PC-9 (cell line): Measurements from ENCODE around the gene RPL27. TPM values are rescaled to one million over a fixed set of nuclear protein-coding genes. Genes with fewer than 3 reads are reported as not detected.
"Not testable (repeated sequence)": the region's sequence is repeated elsewhere in the genome, so short reads cannot be mapped to it uniquely, and the experiment has no call there.

Source experiments
- BruUV-seq: library from RNA; stranded (reverse); fragments of 400-500 nt; replicated peaks from 2 replicates; lab custom pipeline; 2021; lab: Mats Ljungman, UMichigan
- CTCF ChIA-PET: fragments of 300-600 bp; sonication (Branson Sonifier 250); formaldehyde crosslinking; loops from one replicate; lab custom pipeline; 2022; ENCODE audit warnings: antibody characterized with exemption; lab: Charles Lee
- POLR2A ChIA-PET: fragments of 300-600 bp; sonication (Branson Sonifier 250); formaldehyde crosslinking; loops from one replicate; lab custom pipeline; 2022; ENCODE audit warnings: antibody characterized with exemption; ENCODE audit not compliant: unreplicated experiment; lab: Charles Lee
- DNase-seq, 2 experiments: peaks; one replicate each; pipeline versions ENCODE4 v3.0.0 to v3.0.0-alpha.2; 2015 to 2022; ENCODE audit warnings: mixed read lengths in 1 of 2
- H2AFZ ChIP-seq: fragments of 200-600 bp; sonication (generic); 2 replicates; pipeline ENCODE4 v1.8.1; 2017; ENCODE audit warnings: antibody characterized with exemption
- H3F3A ChIP-seq: fragments of 200-600 bp; sonication (generic); 2 replicates; pipeline ENCODE4 v1.8.1; 2017; ENCODE audit warnings: antibody characterized with exemption, mild to moderate bottlenecking, low read depth; ENCODE audit not compliant: insufficient read depth
- H3K27ac ChIP-seq: fragments of 200-600 bp; sonication (generic); 2 replicates; pipeline ENCODE4 v1.6.1; 2016; ENCODE audit warnings: mixed run types
- H3K27me3 ChIP-seq: fragments of 200-600 bp; sonication (generic); 2 replicates; pipeline ENCODE4 v1.6.1; 2016; ENCODE audit warnings: low read depth, mixed run types; ENCODE audit not compliant: insufficient read depth
- H3K36me3 ChIP-seq: fragments of 200-600 bp; sonication (generic); 2 replicates; pipeline ENCODE4 v1.6.1; 2016; ENCODE audit warnings: low read depth, mixed run types
- H3K4me1 ChIP-seq: fragments of 200-600 bp; sonication (generic); replicated peaks from 2 replicates; pipeline ENCODE4 v1.6.1; 2016; ENCODE audit warnings: mixed run types; ENCODE audit not compliant: insufficient read depth
- H3K4me2 ChIP-seq: fragments of 200-600 bp; sonication (generic); 2 replicates; pipeline ENCODE4 v1.6.1; 2017; ENCODE audit warnings: mixed run types
- H3K4me3 ChIP-seq: fragments of 200-600 bp; sonication (generic); 2 replicates; pipeline ENCODE4 v1.6.1; 2016; ENCODE audit warnings: mixed run types
- H3K79me2 ChIP-seq: fragments of 200-600 bp; sonication (generic); 2 replicates; pipeline ENCODE4 v1.6.1; 2017; ENCODE audit warnings: low read depth, mixed run types
- H3K9me2 ChIP-seq: fragments of 200-600 bp; sonication (generic); 2 replicates; pipeline ENCODE4 v1.8.1; 2017; ENCODE audit warnings: mild to moderate bottlenecking; ENCODE audit not compliant: insufficient read depth
- H3K9me3 ChIP-seq: fragments of 200-600 bp; sonication (generic); 2 replicates; pipeline ENCODE4 v1.8.1; 2016; ENCODE audit warnings: low read depth; ENCODE audit not compliant: insufficient read depth
- H4K20me1 ChIP-seq: fragments of 200-600 bp; sonication (generic); 2 replicates; pipeline ENCODE4 v1.8.1; 2017; ENCODE audit not compliant: insufficient read depth
- EZH2 ChIP-seq: fragments of 200-600 bp; sonication (generic); IDR thresholded peaks from 2 replicates; pipeline ENCODE4 v1.8.0; 2017; ENCODE audit warnings: antibody characterized with exemption, low read depth
- intact Hi-C: fragments of 100-400 bp; cut with micrococcal nuclease; formaldehyde crosslinking; loops from one replicate; pipeline ENCODE4 v1.10.0; 2022; ENCODE audit not compliant: unreplicated experiment
- total RNA-seq: library from RNA; stranded (reverse); gene quantifications from 2 replicates; pipeline ENCODE4 v1.2.3, GENCODE V29; 2021
- TF ChIP-seq, protein P1 (sequence below): fragments of 200-600 bp; sonication (generic); conservative IDR thresholded peaks from 2 replicates; pipeline ENCODE4 v1.6.1; 2017; ENCODE audit warnings: mixed run types, antibody characterized with exemption, mild to moderate bottlenecking, moderate library complexity

Gene RPL27
- total RNA-seq, 1 experiment from 2014 or later: 950 TPM

DNA sequence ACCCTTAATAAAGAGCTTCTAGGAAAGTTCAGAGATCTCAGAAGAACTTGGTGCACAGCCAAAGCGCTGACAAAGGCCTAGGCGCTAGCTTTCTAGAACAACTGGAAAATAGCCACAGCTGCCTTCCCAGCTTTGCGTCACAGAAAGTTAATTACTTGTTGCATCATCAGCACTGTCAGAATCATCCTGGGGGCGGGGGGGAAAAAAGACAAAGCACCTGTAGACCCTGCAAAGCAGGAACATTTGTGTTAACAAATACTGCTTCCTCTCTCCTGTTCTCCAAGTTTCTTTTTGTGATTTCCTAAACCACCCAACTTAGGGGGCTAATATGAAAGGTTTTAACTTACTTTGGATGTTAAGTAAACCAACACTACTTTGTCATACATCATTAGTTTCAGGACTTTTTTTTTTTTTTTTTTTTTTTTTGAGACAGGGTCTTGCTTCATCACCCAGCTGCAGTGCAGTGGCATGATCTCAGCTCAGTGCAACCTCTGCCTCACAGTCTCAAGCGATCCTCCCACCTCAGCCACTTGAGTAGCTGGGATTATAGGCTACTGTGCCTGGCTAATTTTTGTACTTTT, 29.1 kb upstream of the RPL27 start:
- no peaks in the 10 kb centered on the region for H3K9me3 ChIP-seq
- no TSS peak for BruUV-seq
- intact Hi-C loops: no loop called here
- no peaks in the 10 kb centered on the region for H3K4me1 ChIP-seq
- TF ChIP-seq EZH2: no peak
- TF ChIP-seq, protein P1, sequence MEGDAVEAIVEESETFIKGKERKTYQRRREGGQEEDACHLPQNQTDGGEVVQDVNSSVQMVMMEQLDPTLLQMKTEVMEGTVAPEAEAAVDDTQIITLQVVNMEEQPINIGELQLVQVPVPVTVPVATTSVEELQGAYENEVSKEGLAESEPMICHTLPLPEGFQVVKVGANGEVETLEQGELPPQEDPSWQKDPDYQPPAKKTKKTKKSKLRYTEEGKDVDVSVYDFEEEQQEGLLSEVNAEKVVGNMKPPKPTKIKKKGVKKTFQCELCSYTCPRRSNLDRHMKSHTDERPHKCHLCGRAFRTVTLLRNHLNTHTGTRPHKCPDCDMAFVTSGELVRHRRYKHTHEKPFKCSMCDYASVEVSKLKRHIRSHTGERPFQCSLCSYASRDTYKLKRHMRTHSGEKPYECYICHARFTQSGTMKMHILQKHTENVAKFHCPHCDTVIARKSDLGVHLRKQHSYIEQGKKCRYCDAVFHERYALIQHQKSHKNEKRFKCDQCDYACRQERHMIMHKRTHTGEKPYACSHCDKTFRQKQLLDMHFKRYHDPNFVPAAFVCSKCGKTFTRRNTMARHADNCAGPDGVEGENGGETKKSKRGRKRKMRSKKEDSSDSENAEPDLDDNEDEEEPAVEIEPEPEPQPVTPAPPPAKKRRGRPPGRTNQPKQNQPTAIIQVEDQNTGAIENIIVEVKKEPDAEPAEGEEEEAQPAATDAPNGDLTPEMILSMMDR: no peak
- no peaks in the 10 kb centered on the region for H3K27me3 ChIP-seq
- H2AFZ ChIP-seq: no peak overlapping the region
- H3K4me3 ChIP-seq: no peak overlapping the region
- peaks cover 4% of the 10 kb centered on the region; the same call in 1 of the 2 replicates for H3K79me2 ChIP-seq
- CTCF ChIA-PET: interaction anchor here (0.7 kb wide), 1 partner anchor 74 kb away, joined by 9 read pairs; no protein-coding TSS in a partner anchor
- no peak overlapping the region for H3K27ac ChIP-seq
- DNase-seq: no peak
- POLR2A ChIA-PET: no interaction called here
- H3K9me2 ChIP-seq: no peaks in the 10 kb centered on the region
- no peaks in the 10 kb centered on the region for H4K20me1 ChIP-seq
- peaks cover 22% of the 10 kb centered on the region; the same call in 1 of the 2 replicates for H3F3A ChIP-seq
- H3K4me2 ChIP-seq: no peak overlapping the region
- no peaks in the 10 kb centered on the region for H3K36me3 ChIP-seq

DNA sequence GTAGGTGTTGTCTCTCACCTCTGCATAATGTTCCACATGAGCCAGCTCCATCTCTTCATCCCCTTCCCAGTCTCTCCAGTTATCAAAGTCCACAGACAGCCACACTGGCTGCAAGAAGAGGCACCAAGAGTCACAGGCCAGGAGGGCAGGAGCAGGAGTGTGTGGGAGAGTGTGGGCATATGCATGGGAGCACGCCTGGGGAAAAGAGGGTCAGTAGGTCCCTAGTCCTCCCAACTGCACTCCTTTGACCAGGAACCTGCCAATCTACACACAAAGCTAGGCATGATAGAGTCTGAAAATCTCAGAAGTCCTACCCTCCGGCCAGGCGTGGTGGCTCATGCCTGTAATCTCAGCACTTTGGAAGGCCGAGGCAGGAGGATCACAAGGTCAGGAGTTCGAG, 26.6 kb upstream of the RPL27 start:
- no TSS peak for BruUV-seq
- intact Hi-C loops: no loop called here
- Histone ChIP-seq H2AFZ (no peak overlapping the region), H4K20me1 (no peaks in the 10 kb centered on the region), H3K4me3 (no peak overlapping the region), H3K4me1 (no peaks in the 10 kb centered on the region), H3K36me3 (no peaks in the 10 kb centered on the region), H3F3A (peaks cover 15% of the 10 kb centered on the region; the same call in 1 of the 2 replicates), H3K27ac (no peak overlapping the region), H3K4me2 (no peak overlapping the region), H3K79me2 (no peaks in the 10 kb centered on the region), H3K9me3 (no peaks in the 10 kb centered on the region), H3K9me2 (no peaks in the 10 kb centered on the region), H3K27me3 (no peaks in the 10 kb centered on the region)
- ChIA-PET POLR2A (interaction anchor here (1.0 kb wide), 1 partner anchor 239 kb away, joined by 4 read pairs; no protein-coding TSS in a partner anchor), CTCF (no interaction called here)
- TF ChIP-seq EZH2: no peak
- TF ChIP-seq, protein P1: no peak
- DNase-seq: no peak

DNA sequence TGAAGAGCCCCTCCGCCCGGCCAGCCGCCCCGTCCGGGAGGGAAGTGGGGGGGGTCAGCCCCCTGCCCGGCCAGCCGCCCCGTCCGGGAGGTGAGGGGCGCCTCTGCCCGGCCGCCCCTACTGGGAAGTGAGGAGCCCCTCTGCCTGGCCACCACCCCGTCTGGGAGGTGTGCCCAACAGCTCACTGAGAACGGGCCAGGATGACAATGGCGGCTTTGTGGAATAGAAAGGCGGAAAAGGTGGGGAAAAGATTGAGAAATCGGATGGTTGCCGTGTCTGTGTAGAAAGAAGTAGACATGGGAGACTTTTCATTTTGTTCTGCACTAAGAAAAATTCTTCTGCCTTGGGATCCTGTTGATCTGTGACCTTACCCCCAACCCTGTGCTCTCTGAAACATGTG, 24.9 kb upstream of the RPL27 start:
- H3K9me2 ChIP-seq, H2AFZ ChIP-seq, H3K4me3 ChIP-seq, H3K27ac ChIP-seq, H3K4me2 ChIP-seq, intact Hi-C loops, H3K9me3 ChIP-seq, H3K4me1 ChIP-seq, POLR2A ChIA-PET, H3K27me3 ChIP-seq, H3K79me2 ChIP-seq, H3K36me3 ChIP-seq, BruUV-seq, H3F3A ChIP-seq, CTCF ChIA-PET, DNase-seq, H4K20me1 ChIP-seq: not testable (repeated sequence)
